Neural progenitor cell (in vitro differentiated cells): ENCODE measurements around the gene NEK8. TPM values are rescaled to one million over a fixed set of nuclear protein-coding genes. Genes with fewer than 3 reads are reported as not detected.
A peak's percentile ranks its signal among the peaks of the same experiment; 100 is the strongest.

Source experiments
- DNase-seq: peaks from one replicate; pipeline ENCODE4 v3.0.0-alpha.2; 2016; ENCODE audit warnings: low spot score
- H2AFZ ChIP-seq: fragments of 200-600 bp; sonication (generic); replicated peaks from 2 replicates; pipeline ENCODE4 v1.6.1; 2016; ENCODE audit warnings: antibody characterized with exemption
- H3F3A ChIP-seq: fragments of 200-600 bp; sonication (generic); 2 replicates; pipeline ENCODE4 v1.6.1; 2016; ENCODE audit warnings: antibody characterized with exemption, low read depth
- H3K27ac ChIP-seq: fragments of 200-600 bp; sonication (generic); 2 replicates; pipeline ENCODE4 v1.5.1; 2016; ENCODE audit warnings: mild to moderate bottlenecking
- H3K27me3 ChIP-seq: fragments of 200-600 bp; sonication (generic); 2 replicates; pipeline ENCODE4 v1.6.1; 2016; ENCODE audit warnings: mild to moderate bottlenecking, moderate library complexity
- H3K36me3 ChIP-seq: fragments of 200-600 bp; sonication (generic); 2 replicates; pipeline ENCODE4 v1.5.1; 2016
- H3K4me1 ChIP-seq: fragments of 200-600 bp; sonication (generic); 2 replicates; pipeline ENCODE4 v1.6.1; 2016; ENCODE audit warnings: mixed run types
- H3K4me2 ChIP-seq: fragments of 200-600 bp; sonication (generic); 2 replicates; pipeline ENCODE4 v1.6.1; 2016
- H3K4me3 ChIP-seq: fragments of 200-600 bp; sonication (generic); 2 replicates; pipeline ENCODE4 v1.5.1; 2016
- H3K79me2 ChIP-seq: fragments of 200-600 bp; sonication (generic); 2 replicates; pipeline ENCODE4 v1.6.1; 2016; ENCODE audit warnings: low read depth
- H3K9ac ChIP-seq: fragments of 200-600 bp; sonication (generic); 2 replicates; pipeline ENCODE4 v1.6.1; 2016
- H3K9me3 ChIP-seq: fragments of 200-600 bp; sonication (generic); 2 replicates; pipeline ENCODE4 v1.5.1; 2016; ENCODE audit warnings: low read depth
- H4K20me1 ChIP-seq: fragments of 200-600 bp; sonication (generic); 2 replicates; pipeline ENCODE4 v1.6.1; 2016; ENCODE audit warnings: low read depth
- H3K27ac Mint-ChIP-seq: 3 replicates; pipeline ENCODE4 v1.8.0; 2021; ENCODE audit warnings: mixed read lengths
- H3K27me3 Mint-ChIP-seq: 2 replicates; pipeline ENCODE4 v1.8.0; 2022; ENCODE audit warnings: low read depth, mild to moderate bottlenecking, inconsistent platforms, moderate library complexity, mixed read lengths; ENCODE audit not compliant: insufficient read depth
- H3K36me3 Mint-ChIP-seq: 3 replicates; pipeline ENCODE4 v1.8.0; 2021; ENCODE audit warnings: mixed read lengths
- H3K4me1 Mint-ChIP-seq: 3 replicates; pipeline ENCODE4 v1.8.0; 2021; ENCODE audit warnings: mixed read lengths
- H3K4me3 Mint-ChIP-seq: 3 replicates; pipeline ENCODE4 v1.8.0; 2021; ENCODE audit warnings: mild to moderate bottlenecking, moderate library complexity, mixed read lengths
- H3K9me3 Mint-ChIP-seq: 3 replicates; pipeline ENCODE4 v1.8.0; 2020; ENCODE audit warnings: mixed read lengths
- CTCF ChIP-seq: fragments of 200-600 bp; sonication (generic); IDR thresholded peaks from 2 replicates; pipeline ENCODE4 v1.5.1; 2017; ENCODE audit warnings: antibody characterized with exemption, mild to moderate bottlenecking
- EZH2 ChIP-seq: fragments of 200-600 bp; sonication (generic); IDR thresholded peaks from 2 replicates; pipeline ENCODE4 v1.6.1; 2017; ENCODE audit warnings: antibody characterized with exemption, mild to moderate bottlenecking, moderate library complexity
- EZH2phosphoT487 ChIP-seq: fragments of 200-600 bp; sonication (generic); IDR thresholded peaks from 2 replicates; pipeline ENCODE4 v1.6.1; 2017; ENCODE audit warnings: antibody characterized with exemption
- total RNA-seq: library from RNA; depleted of rRNA; stranded (reverse); fragments of >200 nt; gene quantifications from 2 replicates; pipeline ENCODE4 v1.2.3, GENCODE V29; 2015; ENCODE audit warnings: low replicate concordance

NEK8 gene
- total RNA-seq, 1 donor from 2014 or later, result 3.7 TPM

GRCh38 chr17:28724500-28725165, 4.0 kb upstream of the NEK8 start:
- TF ChIP-seq EZH2 (no peak), EZH2phosphoT487 (no peak), CTCF (no peak)
- H3K9ac ChIP-seq, result no peak overlapping the region
- H3K27ac ChIP-seq, result no peak overlapping the region
- H3K4me2 ChIP-seq, result peak overlapping the region; percentile 85
- H3K27me3 Mint-ChIP-seq, result no peaks in the 10 kb centered on the region
- peaks cover 26% of the 10 kb centered on the region for H3K36me3 Mint-ChIP-seq
- H3K4me3 ChIP-seq, result peak overlapping the region; percentile 69
- peaks cover 83% of the 10 kb centered on the region for H3F3A ChIP-seq
- peaks cover 58% of the 10 kb centered on the region for H4K20me1 ChIP-seq
- H3K4me1 ChIP-seq, result peaks cover 36% of the 10 kb centered on the region
- DNase-seq, result no peak
- no peaks in the 10 kb centered on the region for H3K9me3 ChIP-seq
- peak overlapping the region; percentile 90 for H3K4me3 Mint-ChIP-seq
- no peaks in the 10 kb centered on the region for H3K27me3 ChIP-seq
- no peaks in the 10 kb centered on the region for H3K9me3 Mint-ChIP-seq
- no peak overlapping the region for H2AFZ ChIP-seq
- peaks cover 57% of the 10 kb centered on the region for H3K4me1 Mint-ChIP-seq
- H3K36me3 ChIP-seq, result peaks cover 7% of the 10 kb centered on the region
- H3K79me2 ChIP-seq, result peaks cover 53% of the 10 kb centered on the region
- no peak overlapping the region for H3K27ac Mint-ChIP-seq

GRCh38 chr17:28725166-28725659, 3.4 kb upstream of the NEK8 start:
- peaks cover 54% of the 10 kb centered on the region for H3K4me1 Mint-ChIP-seq
- Histone ChIP-seq H4K20me1 (peaks cover 55% of the 10 kb centered on the region), H3K4me1 (peaks cover 36% of the 10 kb centered on the region), H3K9me3 (no peaks in the 10 kb centered on the region), H3K36me3 (peaks cover 7% of the 10 kb centered on the region), H3K27me3 (no peaks in the 10 kb centered on the region), H3K79me2 (peaks cover 48% of the 10 kb centered on the region), H3K4me3 (peak overlapping the region; percentile 69), H3K4me2 (peak overlapping the region; percentile 85), H3F3A (peaks cover 83% of the 10 kb centered on the region), H3K9ac (peak overlapping the region; percentile 56), H2AFZ (no peak overlapping the region), H3K27ac (peak overlapping the region; percentile 89)
- peak overlapping the region; percentile 73 for H3K27ac Mint-ChIP-seq
- no peak for TF ChIP-seq EZH2phosphoT487
- peak; percentile 10 for TF ChIP-seq CTCF
- H3K4me3 Mint-ChIP-seq, result peak overlapping the region; percentile 90
- no peaks in the 10 kb centered on the region for H3K9me3 Mint-ChIP-seq
- H3K27me3 Mint-ChIP-seq, result no peaks in the 10 kb centered on the region
- DNase-seq, result no peak
- H3K36me3 Mint-ChIP-seq, result peaks cover 22% of the 10 kb centered on the region

- TF ChIP-seq EZH2phosphoT487, result no peak
- no peak for TF ChIP-seq EZH2
- TF ChIP-seq CTCF, result no peak
- peak overlapping the region; percentile 63 for H3K27ac Mint-ChIP-seq
- peaks cover 77% of the 10 kb centered on the region for H3F3A ChIP-seq
- peaks cover 36% of the 10 kb centered on the region for H3K4me1 ChIP-seq
- H3K79me2 ChIP-seq, result peaks cover 43% of the 10 kb centered on the region
- H3K9ac ChIP-seq, result peak overlapping the region; percentile 56
- peaks cover 49% of the 10 kb centered on the region for H3K4me1 Mint-ChIP-seq
- H3K4me3 Mint-ChIP-seq, result peak overlapping the region; percentile 90
- peaks cover 7% of the 10 kb centered on the region for H3K36me3 ChIP-seq
- H3K9me3 Mint-ChIP-seq, result no peaks in the 10 kb centered on the region
- peaks cover 49% of the 10 kb centered on the region for H4K20me1 ChIP-seq
- peak; percentile 93 for DNase-seq
- peak overlapping the region; percentile 69 for H3K4me3 ChIP-seq
- no peaks in the 10 kb centered on the region for H3K27me3 Mint-ChIP-seq
- no peaks in the 10 kb centered on the region for H3K9me3 ChIP-seq
- peaks cover 16% of the 10 kb centered on the region for H3K36me3 Mint-ChIP-seq
- no peak overlapping the region for H2AFZ ChIP-seq
- H3K27me3 ChIP-seq, result no peaks in the 10 kb centered on the region
- H3K27ac ChIP-seq, result peak overlapping the region; percentile 89
- peak overlapping the region; percentile 85 for H3K4me2 ChIP-seq
Measured at GRCh38 chr17:28725660-28726225, 2.8 kb upstream of the NEK8 start.
